Measurements from ENCODE around the gene FOSL1.

FOSL1 gene

GRCh38 chr11:65916391-65916790 lies 16.2 kb upstream of the FOSL1 start:
- no peak overlapping the region for H3K27ac ChIP-seq
- peaks cover 2% of the 10 kb centered on the region for H3K79me2 ChIP-seq
- H3K4me2 ChIP-seq (ENCODE audit: low read length): no peak overlapping the region
- H3K9me3 ChIP-seq (ENCODE audit: control insufficient read depth, low read length): no peaks in the 10 kb centered on the region
- peaks cover 2% of the 10 kb centered on the region for H3K4me1 ChIP-seq
- H3K4me3 ChIP-seq (ENCODE audit: low read depth, low read length): no peak overlapping the region
- H3K36me3 ChIP-seq (ENCODE audit: control insufficient read depth, insufficient read depth, low read length): no peaks in the 10 kb centered on the region
- no peaks in the 10 kb centered on the region for H3K27me3 ChIP-seq (ENCODE audit: control insufficient read depth, insufficient read depth, low read length)
- TF ChIP-seq, protein P1, sequence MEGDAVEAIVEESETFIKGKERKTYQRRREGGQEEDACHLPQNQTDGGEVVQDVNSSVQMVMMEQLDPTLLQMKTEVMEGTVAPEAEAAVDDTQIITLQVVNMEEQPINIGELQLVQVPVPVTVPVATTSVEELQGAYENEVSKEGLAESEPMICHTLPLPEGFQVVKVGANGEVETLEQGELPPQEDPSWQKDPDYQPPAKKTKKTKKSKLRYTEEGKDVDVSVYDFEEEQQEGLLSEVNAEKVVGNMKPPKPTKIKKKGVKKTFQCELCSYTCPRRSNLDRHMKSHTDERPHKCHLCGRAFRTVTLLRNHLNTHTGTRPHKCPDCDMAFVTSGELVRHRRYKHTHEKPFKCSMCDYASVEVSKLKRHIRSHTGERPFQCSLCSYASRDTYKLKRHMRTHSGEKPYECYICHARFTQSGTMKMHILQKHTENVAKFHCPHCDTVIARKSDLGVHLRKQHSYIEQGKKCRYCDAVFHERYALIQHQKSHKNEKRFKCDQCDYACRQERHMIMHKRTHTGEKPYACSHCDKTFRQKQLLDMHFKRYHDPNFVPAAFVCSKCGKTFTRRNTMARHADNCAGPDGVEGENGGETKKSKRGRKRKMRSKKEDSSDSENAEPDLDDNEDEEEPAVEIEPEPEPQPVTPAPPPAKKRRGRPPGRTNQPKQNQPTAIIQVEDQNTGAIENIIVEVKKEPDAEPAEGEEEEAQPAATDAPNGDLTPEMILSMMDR (IDR thresholded peaks at IDR 0.05): no peak
- H2AFZ ChIP-seq: no peak overlapping the region
- H3K9ac ChIP-seq: no peak overlapping the region

DNA sequence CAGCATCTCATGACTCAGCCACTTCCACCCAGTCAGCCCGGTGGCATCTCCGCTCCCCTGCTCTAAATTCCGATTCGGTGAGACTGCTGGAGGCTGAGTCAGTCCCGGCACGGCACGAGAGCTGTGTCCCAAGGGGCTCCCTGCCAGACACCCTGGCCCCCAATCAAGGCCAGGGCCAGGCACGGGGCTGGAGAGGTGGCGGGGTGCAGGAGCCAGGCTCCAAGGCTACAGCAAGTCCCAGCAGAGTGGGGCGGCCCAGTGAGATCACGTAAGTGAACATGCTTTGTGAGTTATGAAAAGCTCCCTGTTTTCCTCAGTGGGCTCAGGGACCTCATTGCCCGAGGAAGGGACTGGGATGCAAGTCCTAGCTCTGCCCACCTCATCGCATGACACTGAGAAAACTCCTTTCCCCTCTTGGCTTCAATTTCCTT lies 15.6 kb upstream of the FOSL1 start:
- H3K79me2 ChIP-seq: peaks cover 2% of the 10 kb centered on the region
- no peaks in the 10 kb centered on the region for H3K36me3 ChIP-seq (ENCODE audit: control insufficient read depth, insufficient read depth, low read length)
- no peak overlapping the region for H3K27ac ChIP-seq
- TF ChIP-seq, protein P1 (IDR thresholded peaks at IDR 0.05): no peak
- H2AFZ ChIP-seq: no peak overlapping the region
- peaks cover 2% of the 10 kb centered on the region for H3K4me1 ChIP-seq
- H3K9me3 ChIP-seq (ENCODE audit: control insufficient read depth, low read length): no peaks in the 10 kb centered on the region
- H3K4me2 ChIP-seq (ENCODE audit: low read length): no peak overlapping the region
- no peak overlapping the region for H3K4me3 ChIP-seq (ENCODE audit: low read depth, low read length)
- H3K27me3 ChIP-seq (ENCODE audit: control insufficient read depth, insufficient read depth, low read length): no peaks in the 10 kb centered on the region
- H3K9ac ChIP-seq: no peak overlapping the region

- Histone ChIP-seq H3K27me3 (ENCODE audit: control insufficient read depth, insufficient read depth, low read length) (no peaks in the 10 kb centered on the region), H3K27ac (no peak overlapping the region), H3K4me3 (ENCODE audit: low read depth, low read length) (no peak overlapping the region), H3K79me2 (peaks cover 2% of the 10 kb centered on the region), H3K9ac (no peak overlapping the region), H3K36me3 (ENCODE audit: control insufficient read depth, insufficient read depth, low read length) (no peaks in the 10 kb centered on the region), H2AFZ (no peak overlapping the region), H3K9me3 (ENCODE audit: control insufficient read depth, low read length) (no peaks in the 10 kb centered on the region), H3K4me1 (peaks cover 2% of the 10 kb centered on the region), H3K4me2 (ENCODE audit: low read length) (no peak overlapping the region)
- TF ChIP-seq, protein P1 (IDR thresholded peaks at IDR 0.05): no peak
Measured at GRCh38 chr11:65915101-65915820, 15.1 kb upstream of the FOSL1 start.

DNA sequence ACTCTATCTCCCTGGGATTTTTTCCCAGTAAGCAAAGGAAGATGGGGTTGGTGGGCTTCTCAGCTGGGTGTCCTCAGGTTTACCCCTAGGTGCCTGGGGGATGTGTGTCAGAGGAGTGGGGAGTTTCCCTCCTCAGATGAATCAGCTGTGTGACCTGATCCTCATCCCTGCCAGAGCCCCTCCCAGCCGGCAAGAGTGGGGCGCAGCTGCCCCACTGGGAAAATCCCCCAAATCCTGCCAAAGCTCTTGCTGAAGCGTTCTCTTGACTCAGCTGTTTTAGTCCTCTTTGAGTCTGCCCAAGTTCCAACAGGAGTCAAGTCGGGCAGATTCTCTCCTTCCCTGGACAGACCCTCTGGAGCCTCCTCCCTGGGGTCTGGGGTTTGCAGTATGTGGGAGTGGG lies 12.7 kb upstream of the FOSL1 start:
- Histone ChIP-seq H3K9me3 (ENCODE audit: control insufficient read depth, low read length) (no peaks in the 10 kb centered on the region), H2AFZ (no peak overlapping the region), H3K9ac (no peak overlapping the region), H3K27me3 (ENCODE audit: control insufficient read depth, insufficient read depth, low read length) (no peaks in the 10 kb centered on the region), H3K4me2 (ENCODE audit: low read length) (no peak overlapping the region), H3K4me3 (ENCODE audit: low read depth, low read length) (no peak overlapping the region), H3K4me1 (peaks cover 2% of the 10 kb centered on the region), H3K27ac (no peak overlapping the region), H3K36me3 (ENCODE audit: control insufficient read depth, insufficient read depth, low read length) (no peaks in the 10 kb centered on the region), H3K79me2 (peaks cover under 1% of the 10 kb centered on the region)
- TF ChIP-seq, protein P1 (IDR thresholded peaks at IDR 0.05): no peak
